Hepatocyte (in vitro differentiated cells): ENCODE data around the gene SELENOK.

Experiments used
- EZH2 ChIP-seq: fragments of 200-600 bp; sonication (generic); IDR thresholded peaks from 2 replicates; pipeline ENCODE4 v1.6.1; 2016; ENCODE audit warnings: antibody characterized with exemption, mild to moderate bottlenecking, borderline replicate concordance
- EZH2phosphoT487 ChIP-seq: fragments of 200-600 bp; sonication (generic); IDR thresholded peaks from one replicate; pipeline ENCODE4 v1.6.1; 2018; ENCODE audit warnings: antibody characterized with exemption, mild to moderate bottlenecking, low read depth, moderate library complexity; ENCODE audit not compliant: unreplicated experiment, severe bottlenecking
- TF ChIP-seq, protein P1 (sequence below): fragments of 200-600 bp; sonication (generic); IDR thresholded peaks from 2 replicates; pipeline ENCODE4 v1.5.1; 2016; ENCODE audit warnings: antibody characterized with exemption, mild to moderate bottlenecking; ENCODE audit not compliant: poor library complexity

DNA sequence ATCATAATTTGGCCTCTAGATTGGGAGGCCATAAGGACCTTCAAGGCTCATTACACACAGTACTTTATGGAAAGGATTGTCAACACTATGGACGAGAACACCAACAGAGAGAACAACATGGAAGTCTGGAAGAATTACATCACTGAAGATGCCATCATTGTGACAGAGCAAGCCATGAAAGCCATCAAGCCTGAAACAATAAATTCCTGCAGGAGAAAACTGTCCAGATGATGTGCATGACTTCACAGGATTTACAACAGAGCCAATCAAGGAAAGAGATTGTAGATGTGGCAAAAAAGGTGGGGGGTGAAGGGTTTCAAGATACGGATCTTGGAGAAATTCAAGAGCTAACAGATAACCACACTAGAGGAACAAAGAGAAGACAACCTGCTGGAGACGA is 29.4 kb downstream of the SELENOK start:
- TF ChIP-seq, protein P1, sequence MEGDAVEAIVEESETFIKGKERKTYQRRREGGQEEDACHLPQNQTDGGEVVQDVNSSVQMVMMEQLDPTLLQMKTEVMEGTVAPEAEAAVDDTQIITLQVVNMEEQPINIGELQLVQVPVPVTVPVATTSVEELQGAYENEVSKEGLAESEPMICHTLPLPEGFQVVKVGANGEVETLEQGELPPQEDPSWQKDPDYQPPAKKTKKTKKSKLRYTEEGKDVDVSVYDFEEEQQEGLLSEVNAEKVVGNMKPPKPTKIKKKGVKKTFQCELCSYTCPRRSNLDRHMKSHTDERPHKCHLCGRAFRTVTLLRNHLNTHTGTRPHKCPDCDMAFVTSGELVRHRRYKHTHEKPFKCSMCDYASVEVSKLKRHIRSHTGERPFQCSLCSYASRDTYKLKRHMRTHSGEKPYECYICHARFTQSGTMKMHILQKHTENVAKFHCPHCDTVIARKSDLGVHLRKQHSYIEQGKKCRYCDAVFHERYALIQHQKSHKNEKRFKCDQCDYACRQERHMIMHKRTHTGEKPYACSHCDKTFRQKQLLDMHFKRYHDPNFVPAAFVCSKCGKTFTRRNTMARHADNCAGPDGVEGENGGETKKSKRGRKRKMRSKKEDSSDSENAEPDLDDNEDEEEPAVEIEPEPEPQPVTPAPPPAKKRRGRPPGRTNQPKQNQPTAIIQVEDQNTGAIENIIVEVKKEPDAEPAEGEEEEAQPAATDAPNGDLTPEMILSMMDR: no peak
- TF ChIP-seq EZH2phosphoT487 (no peak), EZH2 (no peak)
